ENCODE results near the gene SHOX.

The SHOX gene

GRCh38 chrX:639151-639550, 8.6 kb downstream of the SHOX start:
- ChIA-PET POLR2A (ENCODE audit: low non-redundant PET) (no interaction called here), CTCF (no interaction called here)
- no peak for TF ChIP-seq CTCF (conservative IDR thresholded peaks at IDR 0.05; ENCODE audit: low read depth)
- no peak overlapping the region for H3K27ac ChIP-seq
- DNase-seq (ENCODE audit: low spot score) = no peak

- POLR2A ChIA-PET (ENCODE audit: low non-redundant PET) = no interaction called here
- CTCF ChIA-PET = no interaction called here
- TF ChIP-seq CTCF (conservative IDR thresholded peaks at IDR 0.05; ENCODE audit: low read depth) = no peak
- DNase-seq (ENCODE audit: low spot score) = no peak
- H3K27ac ChIP-seq = no peak overlapping the region
Observed at GRCh38 chrX:640641-641040, 10.1 kb downstream of the SHOX start.

GRCh38 chrX:641671-642435, 11.3 kb downstream of the SHOX start:
- H3K27ac ChIP-seq = no peak overlapping the region
- ChIA-PET CTCF (no interaction called here), POLR2A (ENCODE audit: low non-redundant PET) (no interaction called here)
- no peak for TF ChIP-seq CTCF (conservative IDR thresholded peaks at IDR 0.05; ENCODE audit: low read depth)
- no peak for DNase-seq (ENCODE audit: low spot score)

GRCh38 chrX:642436-643240, 12.0 kb downstream of the SHOX start:
- no peak for DNase-seq (ENCODE audit: low spot score)
- no peak overlapping the region for H3K27ac ChIP-seq
- ChIA-PET CTCF (no interaction called here), POLR2A (ENCODE audit: low non-redundant PET) (no interaction called here)
- no peak for TF ChIP-seq CTCF (conservative IDR thresholded peaks at IDR 0.05; ENCODE audit: low read depth)

- CTCF ChIA-PET = no interaction called here
- TF ChIP-seq CTCF (conservative IDR thresholded peaks at IDR 0.05; ENCODE audit: low read depth) = no peak
- no peak for DNase-seq (ENCODE audit: low spot score)
- H3K27ac ChIP-seq = no peak overlapping the region
- POLR2A ChIA-PET (ENCODE audit: low non-redundant PET) = no interaction called here
Observed at GRCh38 chrX:643241-643595, 12.6 kb downstream of the SHOX start.

GRCh38 chrX:643911-644303, 13.3 kb downstream of the SHOX start:
- no peak overlapping the region for H3K27ac ChIP-seq
- CTCF ChIA-PET = no interaction called here
- TF ChIP-seq CTCF (conservative IDR thresholded peaks at IDR 0.05; ENCODE audit: low read depth) = no peak
- DNase-seq (ENCODE audit: low spot score) = no peak
- POLR2A ChIA-PET (ENCODE audit: low non-redundant PET) = no interaction called here

Data from RWPE1 (cell line).